ENCODE data around the gene ACRV1.

The ACRV1 gene

DNA sequence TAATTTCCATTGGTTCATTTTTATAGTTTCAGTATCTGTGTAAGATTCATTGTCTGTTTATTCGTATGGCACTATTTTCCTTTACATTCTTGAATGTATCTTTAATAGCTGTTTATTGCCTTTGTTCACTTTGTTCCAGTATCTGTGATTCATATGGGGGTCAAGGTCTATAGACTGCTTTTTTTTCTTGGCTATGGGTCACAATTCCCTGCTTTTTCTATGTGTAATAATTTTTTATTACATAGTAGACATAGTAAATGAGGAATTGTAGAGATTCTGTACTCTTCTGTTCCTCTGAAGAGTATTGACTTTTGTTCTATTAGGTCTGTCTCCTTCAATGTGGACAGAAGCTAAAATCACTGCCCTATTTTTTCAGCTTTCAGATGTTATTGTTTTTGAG lies 10.5 kb downstream of the ACRV1 start:
- FAIRE-seq, result no peak
- TF ChIP-seq POLR2AphosphoS5 (IDR thresholded peaks at IDR 0.05; ENCODE audit: low read depth, low read length), result no peak
- DNase-seq (ENCODE audit: insufficient read length, low spot score), result no peak

DNA sequence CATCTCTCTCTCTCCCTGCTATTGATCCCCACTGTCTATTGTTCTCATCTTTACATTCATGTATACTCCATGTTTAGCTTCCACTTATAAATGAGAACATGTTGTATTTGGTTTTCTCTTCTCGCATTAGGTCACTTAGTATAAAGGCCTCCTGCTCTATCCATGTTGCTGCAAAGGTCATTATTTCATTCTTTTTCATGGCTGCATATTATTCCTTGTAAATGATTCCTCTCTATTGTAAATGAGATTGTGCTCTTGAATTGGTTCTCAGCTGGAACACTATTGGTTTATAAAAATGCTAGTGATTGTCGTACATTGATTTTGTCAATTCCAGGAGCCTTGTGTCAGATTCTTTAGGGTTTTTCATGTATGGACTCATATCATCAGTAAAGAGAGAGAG lies 13.5 kb downstream of the ACRV1 start:
- FAIRE-seq (peak; percentile 13), DNase-seq (ENCODE audit: insufficient read length, low spot score) (no peak)
- TF ChIP-seq TAF1 (IDR thresholded peaks at IDR 0.05; ENCODE audit: low read depth, low read length), result no peak
- no peak for TF ChIP-seq POU2F2 (IDR thresholded peaks at IDR 0.05; ENCODE audit: low read depth, low read length)
- no peak for TF ChIP-seq PAX5 (IDR thresholded peaks at IDR 0.05; ENCODE audit: insufficient read depth, low read length, severe bottlenecking)
- no peak for TF ChIP-seq POLR2AphosphoS5 (IDR thresholded peaks at IDR 0.05; ENCODE audit: low read depth, low read length)
- no peak for TF ChIP-seq SPI1 (IDR thresholded peaks at IDR 0.05; ENCODE audit: low read depth, low read length)
- no peak for TF ChIP-seq POLR2A (IDR thresholded peaks at IDR 0.05; ENCODE audit: low read depth, low read length)

- no peak for FAIRE-seq
- DNase-seq (ENCODE audit: insufficient read length, low spot score), result no peak
These were observed 16.7 kb downstream of the ACRV1 start for GRCh38 chr11:125663910-125664309.

DNA sequence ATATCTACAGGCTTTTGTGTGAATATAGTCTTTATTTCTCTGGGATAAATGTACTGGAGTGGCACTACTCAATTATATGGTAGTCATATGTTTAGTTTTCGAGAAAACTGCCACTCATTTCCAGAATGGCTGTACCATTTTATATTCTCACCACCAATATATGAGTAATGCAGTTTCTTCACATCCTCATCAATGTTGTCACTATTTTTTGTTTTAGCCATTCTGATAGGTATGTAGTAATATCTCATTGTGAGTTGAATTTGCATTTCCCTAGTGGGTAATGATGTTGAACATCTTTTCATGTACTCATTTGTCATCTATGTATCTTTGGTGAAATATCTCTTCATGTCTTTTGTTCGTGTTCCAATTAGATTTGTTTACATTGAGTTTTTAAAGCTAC lies 18.0 kb downstream of the ACRV1 start:
- TF ChIP-seq SPI1 (IDR thresholded peaks at IDR 0.05; ENCODE audit: low read depth, low read length), result no peak
- no peak for TF ChIP-seq POU2F2 (IDR thresholded peaks at IDR 0.05; ENCODE audit: low read depth, low read length)
- TF ChIP-seq POLR2AphosphoS5 (IDR thresholded peaks at IDR 0.05; ENCODE audit: low read depth, low read length), result no peak
- no peak for TF ChIP-seq TAF1 (IDR thresholded peaks at IDR 0.05; ENCODE audit: low read depth, low read length)
- TF ChIP-seq POLR2A (IDR thresholded peaks at IDR 0.05; ENCODE audit: low read depth, low read length), result no peak
- TF ChIP-seq PAX5 (IDR thresholded peaks at IDR 0.05; ENCODE audit: insufficient read depth, low read length, severe bottlenecking), result no peak
- FAIRE-seq, result no peak
- no peak for DNase-seq (ENCODE audit: insufficient read length, low spot score)

More at GRCh38 chr11:125663910-125664309, 16.7 kb downstream of the ACRV1 start:
- TF ChIP-seq TAF1 (IDR thresholded peaks at IDR 0.05; ENCODE audit: low read depth, low read length) (no peak), PAX5 (IDR thresholded peaks at IDR 0.05; ENCODE audit: insufficient read depth, low read length, severe bottlenecking) (no peak), SPI1 (IDR thresholded peaks at IDR 0.05; ENCODE audit: low read depth, low read length) (no peak), POLR2A (IDR thresholded peaks at IDR 0.05; ENCODE audit: low read depth, low read length) (no peak), POLR2AphosphoS5 (IDR thresholded peaks at IDR 0.05; ENCODE audit: low read depth, low read length) (no peak), POU2F2 (IDR thresholded peaks at IDR 0.05; ENCODE audit: low read depth, low read length) (no peak)

DNA sequence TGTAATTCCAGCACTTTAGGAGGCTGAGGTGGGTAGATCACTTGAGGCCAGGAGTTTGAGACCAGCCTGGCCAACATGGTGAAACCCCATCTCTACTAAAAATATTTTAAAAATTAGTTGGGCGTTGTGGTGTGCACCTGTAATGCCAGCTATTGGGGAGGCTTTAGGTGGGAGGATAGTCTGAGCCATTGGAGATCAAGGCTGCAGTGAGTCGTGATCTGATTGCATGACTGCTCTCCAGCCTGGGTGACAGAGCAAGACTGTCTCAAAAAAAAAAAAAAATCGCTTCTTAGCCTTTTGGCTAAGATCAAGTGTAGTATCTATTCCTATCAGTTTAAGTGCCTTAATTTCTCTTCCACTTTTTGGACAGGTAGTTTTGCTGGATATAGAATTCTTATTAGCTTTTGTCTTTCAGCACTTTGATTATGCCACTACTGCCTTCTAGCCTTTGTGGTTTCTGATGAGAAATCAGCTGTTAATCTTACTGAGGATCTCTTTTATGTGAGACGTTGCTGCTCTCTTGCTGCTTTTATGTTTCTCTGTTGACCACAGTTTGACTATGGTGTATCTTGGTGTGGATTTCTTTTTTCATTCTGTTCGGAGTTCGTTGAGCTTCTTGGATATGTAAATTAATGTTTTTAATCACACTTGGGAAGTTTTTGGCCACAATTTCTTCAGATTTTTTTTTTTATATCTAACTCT lies 31.0 kb downstream of the ACRV1 start:
- TF ChIP-seq TAF1 (IDR thresholded peaks at IDR 0.05; ENCODE audit: low read depth, low read length), result no peak
- no peak for TF ChIP-seq PAX5 (IDR thresholded peaks at IDR 0.05; ENCODE audit: insufficient read depth, low read length, severe bottlenecking)
- no peak for TF ChIP-seq POLR2AphosphoS5 (IDR thresholded peaks at IDR 0.05; ENCODE audit: low read depth, low read length)
- TF ChIP-seq POLR2A (IDR thresholded peaks at IDR 0.05; ENCODE audit: low read depth, low read length), result no peak
- TF ChIP-seq SPI1 (IDR thresholded peaks at IDR 0.05; ENCODE audit: low read depth, low read length), result no peak
- no peak for TF ChIP-seq POU2F2 (IDR thresholded peaks at IDR 0.05; ENCODE audit: low read depth, low read length)
- DNase-seq (ENCODE audit: insufficient read length, low spot score) (no peak), FAIRE-seq (no peak)

GRCh38 chr11:125645871-125646270 lies 34.8 kb downstream of the ACRV1 start:
- DNase-seq (ENCODE audit: insufficient read length, low spot score), result no peak
- no peak for FAIRE-seq
- TF ChIP-seq PAX5 (IDR thresholded peaks at IDR 0.05; ENCODE audit: insufficient read depth, low read length, severe bottlenecking), result no peak

DNA sequence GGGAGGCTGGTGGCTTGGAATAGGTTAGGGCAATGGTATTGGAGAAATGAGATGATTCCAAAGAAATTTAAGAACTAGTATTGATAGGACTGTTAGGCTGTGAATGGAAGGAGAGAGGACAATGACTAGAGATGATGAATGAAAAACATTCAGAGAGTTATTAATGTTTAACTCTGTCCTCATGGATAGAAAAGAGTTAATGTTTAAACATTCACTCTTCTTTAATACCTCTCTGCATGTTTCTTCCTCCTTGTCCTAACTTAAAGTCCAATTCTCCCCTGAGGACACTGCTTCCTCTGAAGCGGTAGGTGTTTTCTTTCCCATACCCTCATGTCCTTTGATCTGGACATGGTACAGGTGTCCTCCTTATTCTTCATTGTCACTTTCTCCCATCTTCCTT lies 42.3 kb downstream of the ACRV1 start:
- no peak for DNase-seq (ENCODE audit: insufficient read length, low spot score)
- no peak for FAIRE-seq
- no peak for TF ChIP-seq POU2F2 (IDR thresholded peaks at IDR 0.05; ENCODE audit: low read depth, low read length)
- TF ChIP-seq POLR2AphosphoS5 (IDR thresholded peaks at IDR 0.05; ENCODE audit: low read depth, low read length), result no peak
- no peak for TF ChIP-seq PAX5 (IDR thresholded peaks at IDR 0.05; ENCODE audit: insufficient read depth, low read length, severe bottlenecking)
- no peak for TF ChIP-seq POLR2A (IDR thresholded peaks at IDR 0.05; ENCODE audit: low read depth, low read length)
- TF ChIP-seq SPI1 (IDR thresholded peaks at IDR 0.05; ENCODE audit: low read depth, low read length), result no peak
- TF ChIP-seq TAF1 (IDR thresholded peaks at IDR 0.05; ENCODE audit: low read depth, low read length), result no peak

DNA sequence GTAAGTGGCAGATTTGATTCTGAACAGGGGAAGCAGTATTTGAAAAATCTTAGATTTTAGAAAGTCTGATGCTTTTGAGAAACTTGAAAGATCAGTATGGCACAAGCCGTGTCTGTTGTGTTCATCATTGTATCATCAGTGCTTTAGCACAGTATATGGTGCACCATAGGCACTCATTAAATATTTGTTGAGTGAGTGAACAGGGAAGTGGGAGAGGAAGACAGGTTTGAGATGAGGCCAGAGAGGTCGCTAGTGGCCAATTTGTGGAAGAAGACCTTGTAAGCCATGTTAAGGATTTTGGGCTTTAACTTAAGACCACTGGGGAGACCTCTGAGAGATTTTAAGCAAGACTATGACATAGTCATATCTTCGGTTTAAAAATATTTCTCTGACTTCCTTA lies 42.8 kb downstream of the ACRV1 start:
- DNase-seq (ENCODE audit: insufficient read length, low spot score) (no peak), FAIRE-seq (no peak)
- TF ChIP-seq TAF1 (IDR thresholded peaks at IDR 0.05; ENCODE audit: low read depth, low read length), result no peak
- TF ChIP-seq SPI1 (IDR thresholded peaks at IDR 0.05; ENCODE audit: low read depth, low read length), result no peak
- no peak for TF ChIP-seq POLR2AphosphoS5 (IDR thresholded peaks at IDR 0.05; ENCODE audit: low read depth, low read length)
- no peak for TF ChIP-seq PAX5 (IDR thresholded peaks at IDR 0.05; ENCODE audit: insufficient read depth, low read length, severe bottlenecking)
- no peak for TF ChIP-seq POU2F2 (IDR thresholded peaks at IDR 0.05; ENCODE audit: low read depth, low read length)
- no peak for TF ChIP-seq POLR2A (IDR thresholded peaks at IDR 0.05; ENCODE audit: low read depth, low read length)

DNA sequence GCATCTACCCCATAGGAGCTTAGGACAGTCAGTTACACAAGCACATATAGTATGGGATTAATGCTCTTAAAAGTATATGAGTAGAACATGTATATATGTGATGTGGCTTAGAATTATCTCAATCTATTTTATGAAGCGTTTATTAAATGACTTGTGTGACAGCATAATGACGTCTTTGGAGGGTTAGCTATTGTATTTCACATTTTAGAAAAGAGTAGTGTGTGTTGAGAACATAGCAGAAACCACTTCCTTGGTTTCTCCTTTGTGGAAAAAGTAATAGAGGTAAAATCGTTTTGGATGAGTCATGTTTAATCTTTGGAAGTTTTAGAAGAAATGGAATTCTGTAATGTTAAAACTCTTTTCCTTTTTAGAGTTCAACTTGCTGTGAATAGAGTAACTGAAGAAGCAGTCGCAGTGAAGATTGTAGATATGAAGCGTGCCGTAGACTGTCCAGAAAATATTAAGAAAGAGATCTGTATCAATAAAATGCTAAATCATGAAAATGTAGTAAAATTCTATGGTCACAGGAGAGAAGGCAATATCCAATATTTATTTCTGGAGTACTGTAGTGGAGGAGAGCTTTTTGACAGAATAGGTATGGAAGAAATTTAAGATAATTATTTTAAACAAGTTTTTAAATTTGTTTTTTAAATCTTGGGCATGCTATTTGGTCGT lies 53.3 kb downstream of the ACRV1 start:
- no peak for TF ChIP-seq POLR2AphosphoS5 (IDR thresholded peaks at IDR 0.05; ENCODE audit: low read depth, low read length)
- TF ChIP-seq TAF1 (IDR thresholded peaks at IDR 0.05; ENCODE audit: low read depth, low read length), result no peak
- no peak for TF ChIP-seq SPI1 (IDR thresholded peaks at IDR 0.05; ENCODE audit: low read depth, low read length)
- no peak for TF ChIP-seq POU2F2 (IDR thresholded peaks at IDR 0.05; ENCODE audit: low read depth, low read length)
- TF ChIP-seq POLR2A (IDR thresholded peaks at IDR 0.05; ENCODE audit: low read depth, low read length), result no peak
- TF ChIP-seq PAX5 (IDR thresholded peaks at IDR 0.05; ENCODE audit: insufficient read depth, low read length, severe bottlenecking), result no peak
- DNase-seq (ENCODE audit: insufficient read length, low spot score) (no peak), FAIRE-seq (no peak)
